Parathyroid adenoma (tissue), 2 donors: Measurements from ENCODE around the gene CYGB.
A peak's percentile ranks its signal among the peaks of the same experiment; 100 is the strongest.

Experiments
- H2AFZ ChIP-seq: fragments of 300-600 bp; sonication (generic); one replicate; pipeline ENCODE4 v1.7.0; 2017; ENCODE audit warnings: antibody characterized with exemption, mild to moderate bottlenecking
- H3K27ac ChIP-seq: fragments of 300-600 bp; sonication (generic); one replicate; pipeline ENCODE4 v1.7.0; 2017
- H3K27me3 ChIP-seq: fragments of 300-600 bp; sonication (generic); one replicate; pipeline ENCODE4 v1.7.0; 2017; ENCODE audit warnings: low read length; ENCODE audit not compliant: control insufficient read depth, insufficient read depth
- H3K36me3 ChIP-seq: fragments of 300-600 bp; sonication (generic); one replicate; pipeline ENCODE4 v1.7.0; 2017; ENCODE audit warnings: low read length; ENCODE audit not compliant: control insufficient read depth, insufficient read depth
- H3K4me1 ChIP-seq: fragments of 300-600 bp; sonication (generic); one replicate; pipeline ENCODE4 v1.7.0; 2017; ENCODE audit warnings: control low read depth
- H3K4me2 ChIP-seq: fragments of 300-600 bp; sonication (generic); one replicate; pipeline ENCODE4 v1.7.0; 2017; ENCODE audit warnings: low read length
- H3K4me3 ChIP-seq: fragments of 300-600 bp; sonication (generic); one replicate; pipeline ENCODE4 v1.7.0; 2017; ENCODE audit warnings: low read depth, low read length
- H3K79me2 ChIP-seq: fragments of 300-600 bp; sonication (generic); one replicate; pipeline ENCODE4 v1.7.0; 2017; ENCODE audit warnings: control low read depth
- H3K9ac ChIP-seq: fragments of 300-600 bp; sonication (generic); one replicate; pipeline ENCODE4 v1.7.0; 2017; ENCODE audit warnings: mild to moderate bottlenecking
- H3K9me3 ChIP-seq: fragments of 300-600 bp; sonication (generic); one replicate; pipeline ENCODE4 v1.7.0; 2017; ENCODE audit warnings: low read length; ENCODE audit not compliant: control insufficient read depth
- TF ChIP-seq, protein P1 (sequence below): fragments of 300-600 bp; sonication (generic); IDR thresholded peaks from one replicate; pipeline ENCODE4 v1.7.0; 2017; ENCODE audit warnings: antibody characterized with exemption, mild to moderate bottlenecking
- donor health status: primary hyperparathyroidism.

Gene CYGB

DNA sequence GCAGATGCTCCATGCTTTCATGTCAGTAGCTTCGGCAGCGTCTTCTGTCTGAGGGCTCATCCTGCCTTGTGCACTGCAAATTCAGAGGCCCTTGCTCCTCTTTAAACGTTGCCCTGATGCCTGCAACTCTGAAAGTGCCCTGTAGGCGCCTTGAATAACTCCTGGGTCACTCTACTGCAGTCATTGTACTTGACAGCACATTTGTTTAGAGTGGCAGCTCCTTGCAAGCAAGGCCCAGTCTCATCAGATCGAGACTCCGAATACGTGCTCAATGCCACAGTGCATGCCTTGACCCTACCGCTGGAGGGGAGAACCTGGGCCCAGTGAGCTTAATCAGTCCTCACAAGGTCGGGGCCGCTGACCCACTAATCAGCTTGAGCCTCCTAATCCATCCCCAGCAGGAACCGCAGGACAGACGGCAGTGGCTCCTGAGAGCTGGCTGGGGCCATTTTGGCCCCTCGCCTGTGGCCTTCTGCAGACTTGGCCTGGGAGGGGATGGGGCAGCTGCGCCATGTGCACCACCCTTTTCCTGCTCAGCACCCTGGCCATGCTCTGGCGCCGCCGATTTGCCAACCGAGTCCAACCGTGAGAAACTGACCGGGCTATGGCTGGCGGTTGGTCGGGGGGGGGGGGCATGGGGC, 2.2 kb upstream of the CYGB start, which contains the start of gene PRCD:
Gene PRCD (plus strand): TSS at position 414 of the 641 bp plus-strand sequence. CDS start 98 bp downstream, at position 512.
- Histone ChIP-seq H3K36me3 (no peaks in the 10 kb centered on the region), H3K27ac (peak within 1 kb of the TSS; percentile 72), H3K9ac (no peak within 1 kb of the TSS), H3K4me2 (peak within 1 kb of the TSS; percentile 77), H3K79me2 (no peaks in the 10 kb centered on the region), H3K4me1 (peaks cover 36% of the 10 kb centered on the region), H3K27me3 (no peaks in the 10 kb centered on the region), H3K4me3 (peak within 1 kb of the TSS; percentile 53), H3K9me3 (no peaks in the 10 kb centered on the region), H2AFZ (peak within 1 kb of the TSS; percentile 84)
- TF ChIP-seq, protein P1, sequence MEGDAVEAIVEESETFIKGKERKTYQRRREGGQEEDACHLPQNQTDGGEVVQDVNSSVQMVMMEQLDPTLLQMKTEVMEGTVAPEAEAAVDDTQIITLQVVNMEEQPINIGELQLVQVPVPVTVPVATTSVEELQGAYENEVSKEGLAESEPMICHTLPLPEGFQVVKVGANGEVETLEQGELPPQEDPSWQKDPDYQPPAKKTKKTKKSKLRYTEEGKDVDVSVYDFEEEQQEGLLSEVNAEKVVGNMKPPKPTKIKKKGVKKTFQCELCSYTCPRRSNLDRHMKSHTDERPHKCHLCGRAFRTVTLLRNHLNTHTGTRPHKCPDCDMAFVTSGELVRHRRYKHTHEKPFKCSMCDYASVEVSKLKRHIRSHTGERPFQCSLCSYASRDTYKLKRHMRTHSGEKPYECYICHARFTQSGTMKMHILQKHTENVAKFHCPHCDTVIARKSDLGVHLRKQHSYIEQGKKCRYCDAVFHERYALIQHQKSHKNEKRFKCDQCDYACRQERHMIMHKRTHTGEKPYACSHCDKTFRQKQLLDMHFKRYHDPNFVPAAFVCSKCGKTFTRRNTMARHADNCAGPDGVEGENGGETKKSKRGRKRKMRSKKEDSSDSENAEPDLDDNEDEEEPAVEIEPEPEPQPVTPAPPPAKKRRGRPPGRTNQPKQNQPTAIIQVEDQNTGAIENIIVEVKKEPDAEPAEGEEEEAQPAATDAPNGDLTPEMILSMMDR, result no peak

DNA sequence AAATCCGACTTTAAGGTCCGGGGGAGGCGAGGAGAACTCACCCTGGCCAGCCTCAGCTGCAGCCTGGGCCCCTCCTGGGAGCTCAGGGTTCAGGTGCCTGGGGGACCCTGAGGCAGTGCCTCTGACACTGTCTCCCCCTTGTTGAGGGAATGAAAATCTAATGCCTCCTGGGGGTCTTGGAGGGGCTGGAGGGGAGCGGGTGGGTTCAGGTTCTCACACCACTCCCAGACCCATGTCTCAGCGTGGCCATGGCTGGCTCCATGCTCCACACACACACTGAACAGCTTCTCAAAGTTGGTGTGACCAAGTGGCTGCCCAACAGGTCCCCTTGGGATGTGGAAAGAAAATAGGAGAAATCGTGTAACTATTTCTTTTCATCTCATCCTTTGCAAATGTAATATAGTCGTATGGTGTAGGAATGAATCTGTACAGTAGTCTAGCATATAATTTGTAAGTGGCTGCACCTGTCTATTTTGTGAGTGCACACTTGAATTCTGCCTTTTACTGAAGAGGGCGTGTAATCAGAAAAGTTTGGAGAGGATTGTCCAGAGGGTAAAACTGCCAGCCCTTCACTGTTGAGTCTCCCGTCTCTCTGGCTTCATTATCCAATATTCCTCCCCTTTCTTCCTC, 1.5 kb upstream of the CYGB start:
- no peak overlapping the region for H2AFZ ChIP-seq
- H3K4me2 ChIP-seq, result no peak overlapping the region
- no peaks in the 10 kb centered on the region for H3K27me3 ChIP-seq
- no peak overlapping the region for H3K4me3 ChIP-seq
- H3K36me3 ChIP-seq, result no peaks in the 10 kb centered on the region
- no peaks in the 10 kb centered on the region for H3K9me3 ChIP-seq
- H3K27ac ChIP-seq, result no peak overlapping the region
- no peaks in the 10 kb centered on the region for H3K79me2 ChIP-seq
- TF ChIP-seq, protein P1, result no peak
- H3K4me1 ChIP-seq, result peaks cover 30% of the 10 kb centered on the region
- H3K9ac ChIP-seq, result no peak overlapping the region

DNA sequence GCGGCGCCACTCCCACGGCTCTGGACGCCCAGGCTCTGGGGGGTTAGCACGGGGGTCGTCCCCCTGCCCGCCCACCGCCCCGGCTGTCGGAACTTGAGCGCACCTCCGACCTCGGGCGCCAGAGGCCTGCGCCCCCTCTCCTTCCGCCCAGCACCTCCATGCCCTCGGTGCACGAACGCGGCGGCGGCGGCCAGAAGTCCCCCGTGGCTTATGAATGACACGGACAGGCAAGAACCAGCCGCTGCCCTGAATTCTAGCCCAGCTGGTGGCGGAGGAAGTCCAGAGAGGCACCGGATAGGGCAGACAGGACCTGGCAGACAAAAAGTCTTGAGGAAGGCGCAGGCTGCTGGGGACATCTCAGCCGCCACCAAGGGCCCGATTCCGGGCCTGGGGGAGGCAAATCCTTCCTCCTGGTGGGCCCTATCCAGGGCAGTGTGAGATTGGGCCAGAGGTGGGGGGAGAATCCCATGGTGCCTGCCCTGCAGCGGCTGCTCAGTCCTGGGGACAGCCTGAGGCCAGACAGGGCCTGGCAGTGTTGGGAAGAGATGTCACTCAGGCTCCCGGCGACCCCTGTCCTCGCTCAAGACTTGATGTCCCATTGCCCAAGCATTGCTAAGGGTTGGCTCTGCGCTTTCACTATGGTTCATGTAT, 897 bp upstream of the CYGB start:
- Histone ChIP-seq H3K36me3 (no peaks in the 10 kb centered on the region), H3K27ac (no peak overlapping the region), H3K4me1 (peaks cover 23% of the 10 kb centered on the region), H2AFZ (peak overlapping the region; percentile 38), H3K27me3 (no peaks in the 10 kb centered on the region), H3K9ac (no peak overlapping the region), H3K79me2 (no peaks in the 10 kb centered on the region), H3K4me2 (peak overlapping the region; percentile 42), H3K9me3 (no peaks in the 10 kb centered on the region), H3K4me3 (no peak overlapping the region)
- TF ChIP-seq, protein P1, result no peak

DNA sequence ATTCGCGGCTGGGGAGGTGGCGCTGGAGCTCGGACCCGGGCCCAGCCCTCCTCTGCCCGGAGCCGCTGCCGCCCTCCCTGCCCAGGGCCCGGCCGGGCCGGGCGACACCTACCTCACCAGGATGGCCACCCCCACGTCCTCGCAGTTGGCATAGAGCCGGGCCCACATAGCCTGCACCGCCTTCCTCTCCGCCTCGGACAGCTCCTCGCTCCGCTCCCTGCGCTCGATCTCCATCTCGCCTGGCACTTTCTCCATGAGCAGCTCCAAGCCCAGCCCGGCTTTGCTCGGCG, 276 bp downstream of the CYGB start:
- H3K36me3 ChIP-seq, result no peaks in the 10 kb centered on the region
- TF ChIP-seq, protein P1, result no peak
- H3K27me3 ChIP-seq, result no peaks in the 10 kb centered on the region
- no peaks in the 10 kb centered on the region for H3K9me3 ChIP-seq
- no peaks in the 10 kb centered on the region for H3K79me2 ChIP-seq
- peak overlapping the region; percentile 11 for H3K27ac ChIP-seq
- no peak overlapping the region for H3K9ac ChIP-seq
- H3K4me2 ChIP-seq, result peak overlapping the region; percentile 64
- H3K4me1 ChIP-seq, result peaks cover 11% of the 10 kb centered on the region
- H3K4me3 ChIP-seq, result peak overlapping the region; percentile 44
- peak overlapping the region; percentile 75 for H2AFZ ChIP-seq
